HG03097 (cell line): ENCODE results near the gene KPNA2.
"Not testable (repeated sequence)": the region's sequence is repeated elsewhere in the genome, so short reads cannot be mapped to it uniquely, and the experiment has no call there.

Source experiments
- ATAC-seq: cut with Tn5 transposase; IDR thresholded peaks from one replicate; pipeline ENCODE4 v1.9.1; 2021; ENCODE audit not compliant: unreplicated experiment, low FRiP score

The KPNA2 gene

GRCh38 chr17:68054296-68054900 is 18.9 kb downstream of the KPNA2 start:
- no peak for ATAC-seq

- no peak for ATAC-seq
Observed at GRCh38 chr17:68057531-68057952, 22.0 kb downstream of the KPNA2 start.

- ATAC-seq = no peak
Observed at GRCh38 chr17:68060336-68060735, 24.8 kb downstream of the KPNA2 start.

- no peak for ATAC-seq
Observed at GRCh38 chr17:68061512-68062313, 26.2 kb downstream of the KPNA2 start.

GRCh38 chr17:68065366-68065765 is 29.8 kb downstream of the KPNA2 start:
- ATAC-seq = not testable (repeated sequence)

GRCh38 chr17:68068512-68068911 is 33.0 kb downstream of the KPNA2 start:
- not testable (repeated sequence) for ATAC-seq

GRCh38 chr17:68070582-68071444 is 35.3 kb downstream of the KPNA2 start:
- not testable (repeated sequence) for ATAC-seq

GRCh38 chr17:68074279-68074678 is 38.7 kb downstream of the KPNA2 start:
- ATAC-seq = no peak

- ATAC-seq = not testable (repeated sequence)
Observed at GRCh38 chr17:68075953-68076607, 40.5 kb downstream of the KPNA2 start.

- ATAC-seq = not testable (repeated sequence)
Observed at GRCh38 chr17:68077498-68077897, 42.0 kb downstream of the KPNA2 start.

GRCh38 chr17:68080411-68081150 is 45.0 kb downstream of the KPNA2 start:
- no peak for ATAC-seq

GRCh38 chr17:68081305-68082265 is 46.0 kb downstream of the KPNA2 start:
- not testable (repeated sequence) for ATAC-seq

- no peak for ATAC-seq
Observed at GRCh38 chr17:68085771-68086381, 50.3 kb downstream of the KPNA2 start.

GRCh38 chr17:68086666-68087065 is 51.1 kb downstream of the KPNA2 start:
- ATAC-seq = not testable (repeated sequence)

- peak; percentile 81 for ATAC-seq
Observed at GRCh38 chr17:68087131-68087623, 51.6 kb downstream of the KPNA2 start.

- no peak for ATAC-seq
Observed at GRCh38 chr17:68087851-68088250, 52.3 kb downstream of the KPNA2 start.

- ATAC-seq = no peak
Observed at GRCh38 chr17:68089881-68090280, 54.3 kb downstream of the KPNA2 start.

- ATAC-seq = no peak
Observed at GRCh38 chr17:68094481-68095078, 59.0 kb downstream of the KPNA2 start.
